HEK293T (cell line): Measurements from ENCODE around the gene ABR.

ENCODE experiments used
- BHLHE40 ChIP-seq: fragments of 450-650 bp; IDR thresholded peaks from 2 replicates; pipeline ENCODE4 v1.6.1; 2016; ENCODE audit warnings: mild to moderate bottlenecking, moderate library complexity, borderline replicate concordance
- FOXM1 ChIP-seq: fragments of 450-650 bp; IDR thresholded peaks from 2 replicates; pipeline ENCODE4 v1.6.1; 2017; ENCODE audit warnings: mild to moderate bottlenecking, borderline replicate concordance
- ZNF384 ChIP-seq: fragments of 450-650 bp; IDR thresholded peaks from 2 replicates; pipeline ENCODE4 v1.6.1; 2016

DNA sequence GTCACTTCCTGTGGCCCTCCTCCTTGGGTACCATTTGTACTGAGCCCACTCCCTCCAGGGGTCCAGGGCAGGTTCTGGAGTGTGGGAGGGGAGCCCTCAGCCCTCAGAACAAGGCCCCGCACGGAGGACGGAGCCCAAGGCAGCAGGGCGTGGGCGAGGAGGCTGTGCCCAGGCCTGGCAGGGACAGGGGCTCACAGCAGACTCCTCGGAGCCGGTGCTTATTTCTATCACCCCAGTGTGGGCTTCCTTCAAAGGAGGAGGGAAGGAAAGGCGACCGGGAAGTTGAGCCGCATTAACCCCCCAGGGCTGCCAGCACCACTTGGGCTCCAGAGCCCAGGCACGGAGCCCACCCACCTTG lies 54.0 kb downstream of the ABR start:
- TF ChIP-seq FOXM1 (no peak), BHLHE40 (no peak), ZNF384 (no peak)
